Ramos (cell line): ENCODE data around the gene ST8SIA4.

ENCODE experiments used
- in situ Hi-C: fragments of 300-500 bp; cut with MboI; formaldehyde crosslinking; loops from one replicate; pipeline ENCODE4 v1.14.3; 2022; ENCODE audit warnings: low sequenced_read_pairs; ENCODE audit not compliant: unreplicated experiment

ST8SIA4 gene

DNA sequence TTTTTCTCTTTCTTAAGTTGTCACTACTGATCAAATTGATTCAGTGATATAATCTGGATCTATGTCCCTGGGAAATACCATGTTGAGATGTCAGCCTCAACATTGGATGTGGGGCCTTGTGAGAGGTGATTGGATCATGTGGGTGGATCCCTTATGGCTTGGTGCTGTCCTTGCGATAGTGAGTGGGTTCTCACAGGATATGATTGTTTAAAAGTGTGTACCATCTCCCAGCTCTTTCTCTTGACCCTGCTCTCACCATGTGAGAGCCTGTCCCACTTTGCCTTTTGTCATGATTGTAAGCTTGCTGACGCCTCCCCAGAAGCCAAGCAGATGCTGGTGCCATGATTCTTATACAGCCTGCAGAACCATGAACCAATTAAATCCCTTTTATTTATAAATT lies 68.6 kb downstream of the ST8SIA4 start:
- in situ Hi-C loops, result no loop called here

DNA sequence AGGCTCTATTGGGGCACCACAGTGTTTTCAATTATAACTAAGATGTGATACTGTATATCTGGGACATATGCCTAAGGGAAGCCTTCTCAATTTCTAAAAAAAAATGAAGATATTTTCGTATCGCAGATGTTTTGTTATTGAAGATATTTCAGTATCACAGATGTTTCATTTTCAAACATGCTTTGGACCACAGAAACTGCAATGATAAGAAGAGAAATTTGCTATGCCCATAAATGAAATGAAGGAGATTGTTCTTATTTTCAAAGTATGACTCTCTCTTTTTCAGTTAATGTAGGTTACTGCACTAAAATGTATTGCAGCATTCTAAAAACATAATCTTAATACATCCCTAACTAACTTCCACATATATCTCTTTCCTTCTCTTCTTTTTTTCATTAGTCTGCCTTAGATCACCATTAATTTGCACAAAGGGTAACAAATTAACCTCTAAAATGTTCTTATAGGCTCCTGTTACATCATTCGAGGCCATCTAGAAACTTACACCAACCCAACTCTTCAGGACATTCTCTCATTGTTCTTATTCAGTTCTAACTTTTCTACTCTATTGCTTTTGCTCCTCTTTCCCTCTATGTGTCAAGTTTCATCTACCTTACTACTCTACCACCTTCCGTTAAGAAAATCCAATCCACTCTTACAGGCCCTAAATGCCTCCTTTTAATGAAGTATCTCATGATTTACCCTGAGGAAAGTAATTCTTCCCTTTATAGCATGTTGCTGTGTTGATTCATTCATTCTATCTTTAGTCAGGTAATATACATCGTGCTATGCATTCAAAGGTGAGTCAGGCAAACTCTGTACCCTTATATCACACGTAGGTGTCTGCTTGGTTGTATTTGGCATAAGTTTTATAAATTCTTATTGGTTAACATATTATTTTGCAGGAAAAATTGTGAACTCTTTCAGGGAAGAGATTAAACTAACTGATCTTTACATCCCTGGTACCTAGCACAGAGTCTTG lies 70.5 kb downstream of the ST8SIA4 start:
- in situ Hi-C loops, result no loop called here

DNA sequence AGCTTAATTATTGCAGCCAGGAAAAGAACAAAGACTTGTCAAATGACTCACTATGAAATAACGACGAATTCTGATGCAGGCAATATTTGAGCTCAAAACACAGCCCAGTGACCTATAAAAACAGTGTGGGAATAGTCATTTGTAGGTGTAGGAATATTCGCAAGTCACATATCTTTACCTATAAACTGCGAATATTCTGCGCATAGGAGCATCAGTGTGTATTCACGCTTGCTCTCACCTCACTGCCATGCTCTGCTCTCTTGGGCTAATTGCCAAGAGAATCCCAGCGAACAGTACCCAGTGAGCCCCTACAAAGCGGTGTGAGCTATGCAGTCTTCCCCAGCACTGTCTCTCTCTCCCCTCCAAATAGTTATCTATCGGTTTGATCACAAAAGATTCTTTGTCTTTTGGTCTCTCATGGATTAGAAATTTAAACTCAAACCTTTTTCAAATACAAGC lies 74.2 kb downstream of the ST8SIA4 start:
- in situ Hi-C loops, result no loop called here

- in situ Hi-C loops, result no loop called here
These were observed 74.8 kb downstream of the ST8SIA4 start for GRCh38 chr5:100828071-100828897.

GRCh38 chr5:100827481-100827889 lies 75.6 kb downstream of the ST8SIA4 start:
- in situ Hi-C loops, result no loop called here

GRCh38 chr5:100826133-100826532 lies 76.9 kb downstream of the ST8SIA4 start:
- in situ Hi-C loops, result no loop called here

GRCh38 chr5:100824635-100825034 lies 78.4 kb downstream of the ST8SIA4 start:
- in situ Hi-C loops, result no loop called here

GRCh38 chr5:100823812-100824211 lies 79.3 kb downstream of the ST8SIA4 start:
- in situ Hi-C loops, result no loop called here

DNA sequence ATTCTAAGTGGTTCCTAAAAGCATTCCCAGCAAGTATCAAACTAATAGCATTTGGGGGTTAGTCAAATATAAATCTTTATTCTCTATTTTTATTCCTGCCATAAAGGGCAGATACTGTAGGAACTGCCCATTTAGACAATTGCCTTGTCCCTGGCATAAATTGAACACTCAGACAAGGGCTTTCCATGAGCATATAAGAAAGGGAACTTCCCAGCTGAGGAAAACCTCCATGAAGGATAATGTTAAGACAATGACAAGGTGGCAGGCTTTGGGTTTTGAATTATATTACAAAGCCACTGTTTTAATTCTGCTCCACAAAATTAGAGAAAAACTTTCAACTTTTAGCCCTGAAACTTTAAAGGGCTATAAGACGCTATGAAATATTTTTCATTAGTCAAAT lies 81.3 kb downstream of the ST8SIA4 start:
- in situ Hi-C loops, result no loop called here

DNA sequence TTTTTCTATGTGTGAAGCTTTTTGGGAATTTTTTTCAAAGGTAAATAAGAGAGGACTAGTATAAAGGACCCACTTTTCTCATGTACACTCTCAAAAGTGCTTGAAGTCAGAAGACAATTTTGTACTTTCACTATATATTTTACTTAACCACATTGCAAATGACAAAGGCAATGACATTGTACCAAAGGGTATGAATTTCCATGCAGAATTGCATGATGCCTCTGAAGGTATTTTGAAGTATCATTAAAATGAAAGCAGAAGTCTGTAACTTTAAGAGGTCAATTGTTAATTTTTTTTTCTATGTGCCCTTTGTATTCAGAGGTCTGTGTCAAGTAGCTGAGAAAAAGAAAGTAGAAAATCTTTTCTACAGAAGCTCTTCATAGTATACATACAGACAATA lies 84.7 kb downstream of the ST8SIA4 start:
- in situ Hi-C loops, result no loop called here

GRCh38 chr5:100803397-100803796 lies 99.7 kb downstream of the ST8SIA4 start:
- in situ Hi-C loops, result no loop called here

DNA sequence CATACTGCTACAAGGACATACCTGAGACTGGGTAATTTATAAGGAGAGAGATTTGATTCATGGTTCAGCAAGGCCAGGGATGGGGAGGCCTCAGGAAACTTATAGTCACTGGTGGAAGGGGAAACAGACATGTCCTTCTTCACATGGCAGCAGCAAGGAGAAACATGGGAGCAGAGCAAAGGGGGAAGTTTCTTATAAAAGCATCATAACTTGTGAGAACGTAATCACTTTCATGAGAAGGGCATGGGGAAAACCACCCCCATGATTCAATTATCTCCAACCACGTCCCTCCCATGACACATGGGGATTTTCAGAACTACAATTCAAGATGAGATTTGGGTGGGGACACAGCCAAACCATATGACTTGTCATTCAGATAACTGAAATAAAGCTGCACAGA lies 100.9 kb downstream of the ST8SIA4 start:
- in situ Hi-C loops, result no loop called here

- in situ Hi-C loops, result no loop called here
These were observed 102.5 kb downstream of the ST8SIA4 start for GRCh38 chr5:100800562-100800961.

GRCh38 chr5:100799166-100799565 lies 103.9 kb downstream of the ST8SIA4 start:
- in situ Hi-C loops, result no loop called here

GRCh38 chr5:100797861-100798260 lies 105.2 kb downstream of the ST8SIA4 start:
- in situ Hi-C loops, result no loop called here

- in situ Hi-C loops, result no loop called here
These were observed 106.2 kb downstream of the ST8SIA4 start for GRCh38 chr5:100796851-100797250.

GRCh38 chr5:100794844-100795243 lies 108.2 kb downstream of the ST8SIA4 start:
- in situ Hi-C loops, result no loop called here

GRCh38 chr5:100794218-100794617 lies 108.9 kb downstream of the ST8SIA4 start:
- in situ Hi-C loops, result no loop called here

- in situ Hi-C loops, result no loop called here
These were observed 110.3 kb downstream of the ST8SIA4 start for GRCh38 chr5:100792781-100793180.

DNA sequence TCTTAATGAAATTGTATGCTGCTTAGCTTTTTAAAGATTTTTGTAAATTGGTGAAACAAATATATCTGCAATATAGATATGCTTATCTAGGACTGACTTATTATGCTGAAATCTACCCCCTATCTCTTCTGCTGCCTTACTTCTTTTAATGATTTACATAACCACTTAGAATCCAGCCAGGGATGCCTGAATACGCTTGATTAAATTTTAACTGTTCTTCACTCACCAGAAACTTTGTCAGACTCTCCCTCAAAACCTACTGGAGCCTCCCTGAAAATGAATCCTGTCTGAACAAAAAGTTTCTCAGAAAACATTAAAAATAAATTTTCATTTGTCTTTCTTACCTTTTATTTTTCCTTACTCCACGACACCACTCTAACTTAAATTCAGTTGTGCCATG lies 111.7 kb downstream of the ST8SIA4 start:
- in situ Hi-C loops, result no loop called here

DNA sequence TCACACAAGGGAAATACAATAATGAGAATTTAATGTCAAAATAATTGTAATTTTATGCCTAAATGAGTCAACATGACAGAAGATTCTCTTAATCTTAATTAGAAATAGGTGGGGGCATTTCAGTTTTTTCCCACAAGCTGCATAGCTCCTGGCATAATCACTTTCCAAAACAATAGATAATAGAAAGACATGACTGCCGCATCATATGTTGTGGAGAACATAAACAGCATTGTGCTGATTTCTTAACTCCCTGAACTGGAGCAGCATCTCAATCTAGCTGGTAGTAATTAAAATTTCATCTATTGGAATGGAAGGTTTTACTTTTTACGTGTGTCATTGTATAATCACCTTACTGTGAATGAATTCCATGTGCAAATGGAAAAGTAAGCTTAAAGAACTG lies 112.1 kb downstream of the ST8SIA4 start:
- in situ Hi-C loops, result no loop called here
